NCI-H2171 (cell line): ENCODE measurements around the gene PBX2.
"Not testable (repeated sequence)": the region's sequence is repeated elsewhere in the genome, so short reads cannot be mapped to it uniquely, and the experiment has no call there.

Experiments used
- DNase-seq: peaks from one replicate; lab custom pipeline; 2025; lab: John Stamatoyannopoulos, UW

Gene PBX2

GRCh38 chr6:32202186-32202585 lies 12.2 kb upstream of the PBX2 start:
- DNase-seq, result no peak

GRCh38 chr6:32200711-32201475 lies 10.9 kb upstream of the PBX2 start:
- DNase-seq, result no peak

- DNase-seq, result no peak
Measured at GRCh38 chr6:32198866-32199265, 8.9 kb upstream of the PBX2 start.

GRCh38 chr6:32198345-32198696 lies 8.3 kb upstream of the PBX2 start:
- DNase-seq, result no peak

GRCh38 chr6:32196682-32197616 lies 6.9 kb upstream of the PBX2 start:
- DNase-seq, result no peak

- DNase-seq, result peak; percentile 80
Measured at GRCh38 chr6:32195902-32196681, 6.1 kb upstream of the PBX2 start.

GRCh38 chr6:32195652-32195901 lies 5.6 kb upstream of the PBX2 start:
- peak; percentile 98 for DNase-seq

- DNase-seq, result no peak
Measured at GRCh38 chr6:32194825-32195651, 5.0 kb upstream of the PBX2 start.

GRCh38 chr6:32194388-32194787 lies 4.4 kb upstream of the PBX2 start:
- DNase-seq, result no peak

GRCh38 chr6:32193096-32193495 lies 3.1 kb upstream of the PBX2 start:
- DNase-seq, result not testable (repeated sequence)

GRCh38 chr6:32192608-32193039 lies 2.6 kb upstream of the PBX2 start, which contains the start of gene GPSM3:
GPSM3 (minus strand) TSS chr6:32192643; CDS start chr6:32192513, 130 bp downstream.
- DNase-seq, result no peak

- DNase-seq, result no peak
Measured at GRCh38 chr6:32191696-32192607, 1.9 kb upstream of the PBX2 start.

- DNase-seq, result no peak
Measured at GRCh38 chr6:32190911-32191677, 1.1 kb upstream of the PBX2 start.

GRCh38 chr6:32189742-32190053 lies 304 bp downstream of the PBX2 start:
- DNase-seq, result no peak

GRCh38 chr6:32189069-32189741 lies 797 bp downstream of the PBX2 start:
- no peak for DNase-seq

GRCh38 chr6:32188381-32189068 lies 1.5 kb downstream of the PBX2 start:
- DNase-seq, result no peak

- not testable (repeated sequence) for DNase-seq
Measured at GRCh38 chr6:32187725-32188380, 2.1 kb downstream of the PBX2 start.

GRCh38 chr6:32187009-32187709 lies 2.8 kb downstream of the PBX2 start:
- DNase-seq, result no peak
